ENCODE results near the gene PCGF2. TPM values are rescaled to one million over a fixed set of nuclear protein-coding genes. Genes with fewer than 3 reads are reported as not detected.

Gene PCGF2
- 3.6 TPM in 2 replicates for total RNA-seq

DNA sequence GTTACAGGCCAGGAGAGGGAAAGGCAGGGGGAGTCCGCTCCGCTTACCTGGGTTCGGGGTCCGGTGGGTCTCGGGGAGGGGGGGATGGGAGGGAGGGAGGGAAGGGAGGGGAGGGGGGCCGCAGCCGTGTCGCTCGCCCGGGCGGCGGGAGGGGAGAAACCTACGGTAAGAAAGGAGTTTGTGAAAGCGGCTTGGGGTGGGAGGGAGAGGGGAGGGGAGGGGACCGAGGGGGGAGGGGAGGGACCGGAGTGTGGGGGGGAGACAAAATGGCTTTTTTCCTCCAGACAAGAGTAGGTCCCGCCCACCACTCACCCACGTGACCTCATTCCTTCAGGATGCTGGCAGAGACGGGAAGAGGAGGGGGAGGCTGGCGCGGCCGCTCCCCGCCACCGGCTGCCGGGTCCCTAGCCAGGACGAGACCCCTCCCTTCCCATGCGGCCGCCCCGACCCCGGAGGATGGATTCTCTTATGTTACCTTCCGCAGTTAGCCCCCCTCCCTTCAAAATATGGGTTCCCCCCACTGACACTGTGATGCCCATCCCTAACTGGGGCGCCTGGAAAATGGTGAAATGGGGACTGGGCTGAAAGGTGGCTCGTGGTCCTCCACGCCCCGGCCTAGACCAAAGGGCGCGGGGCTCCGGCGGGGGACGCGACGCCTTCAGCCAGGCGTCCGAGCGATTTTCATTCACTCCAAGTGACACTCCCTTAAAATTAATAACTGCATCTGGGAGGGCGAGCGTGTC is at the start of gene PCGF2:
Gene PCGF2, minus strand, starts transcription at position 188 of the 743 bp plus-strand sequence. CDS start 7,934 bp downstream, outside the sequence.

DNA sequence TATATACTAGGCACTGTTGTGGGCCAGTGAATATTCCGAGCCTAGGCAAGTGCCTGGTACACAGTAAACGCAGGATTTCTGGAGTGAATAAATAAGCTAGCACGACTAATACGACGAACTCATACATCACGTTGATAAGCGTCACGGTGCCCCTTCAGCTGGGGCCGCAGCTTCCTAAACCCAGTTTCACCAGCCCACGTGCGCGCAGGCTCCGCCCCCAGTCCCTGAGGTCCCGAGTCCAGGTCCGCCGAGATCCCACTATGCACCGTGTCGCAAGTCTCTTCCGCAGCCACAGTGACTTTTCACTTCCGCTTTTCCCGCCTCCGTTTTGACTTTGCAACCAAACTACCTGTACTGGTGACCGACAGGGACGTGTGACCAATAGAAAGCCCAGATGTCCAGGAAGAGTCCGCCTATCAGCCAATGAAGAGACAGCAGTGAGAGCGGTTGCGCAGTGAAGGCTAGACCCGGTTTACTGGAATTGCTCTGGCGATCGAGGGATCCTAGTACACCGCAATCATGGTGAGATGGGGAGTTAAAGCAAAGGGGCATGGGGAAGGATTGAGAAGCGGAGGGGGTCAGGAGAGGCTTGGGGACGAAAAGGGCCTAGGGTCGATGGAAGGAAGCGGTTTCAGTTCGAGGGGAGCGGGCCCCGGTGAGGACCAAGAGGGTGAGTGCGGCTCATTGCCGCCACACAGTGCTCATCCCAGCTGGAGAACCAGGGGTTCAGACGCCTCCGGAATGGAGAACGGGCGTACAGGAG is 4.4 kb upstream of the PCGF2 start, which contains the start of gene PSMB3:
Gene PSMB3, plus strand, starts transcription at position 434 of the 763 bp plus-strand sequence. Its CDS starts 86 bp downstream, at position 520.

DNA sequence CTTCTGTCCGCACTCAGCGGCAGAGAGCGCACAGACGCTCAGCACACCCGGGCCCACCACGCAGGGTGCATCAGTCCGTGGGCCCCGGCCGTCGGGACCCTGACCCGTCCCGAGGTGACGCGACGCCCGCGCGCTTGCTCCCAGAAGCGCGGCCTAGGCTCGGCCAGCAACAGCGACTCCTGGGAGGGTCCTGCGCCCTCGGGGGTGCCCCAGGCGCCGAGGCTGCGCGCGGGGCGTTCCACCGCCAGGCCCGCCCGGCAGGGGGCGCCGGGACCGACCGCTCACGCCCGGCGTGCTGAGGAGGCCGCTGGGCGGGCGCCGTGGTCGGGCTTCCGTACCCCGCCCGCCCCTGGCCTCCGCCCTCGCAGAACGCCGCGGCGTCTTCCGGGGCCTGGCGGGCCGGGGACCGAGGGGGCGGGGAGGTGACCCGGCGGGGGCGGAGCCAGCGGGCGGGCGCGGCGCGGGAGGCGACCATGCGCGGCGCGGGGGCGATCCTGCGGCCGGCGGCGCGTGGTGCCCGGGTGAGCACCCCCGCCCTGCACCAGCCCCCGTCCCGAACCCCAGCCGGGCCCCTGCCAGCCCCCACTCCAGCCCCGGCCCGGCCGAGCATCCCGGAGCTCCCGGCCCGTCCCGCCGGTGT is 18.1 kb downstream of the PCGF2 start, which contains the start of gene CISD3:
Gene CISD3, plus strand, starts transcription at position 456 of the 640 bp plus-strand sequence. Its CDS starts 18 bp downstream, at position 474.

DNA sequence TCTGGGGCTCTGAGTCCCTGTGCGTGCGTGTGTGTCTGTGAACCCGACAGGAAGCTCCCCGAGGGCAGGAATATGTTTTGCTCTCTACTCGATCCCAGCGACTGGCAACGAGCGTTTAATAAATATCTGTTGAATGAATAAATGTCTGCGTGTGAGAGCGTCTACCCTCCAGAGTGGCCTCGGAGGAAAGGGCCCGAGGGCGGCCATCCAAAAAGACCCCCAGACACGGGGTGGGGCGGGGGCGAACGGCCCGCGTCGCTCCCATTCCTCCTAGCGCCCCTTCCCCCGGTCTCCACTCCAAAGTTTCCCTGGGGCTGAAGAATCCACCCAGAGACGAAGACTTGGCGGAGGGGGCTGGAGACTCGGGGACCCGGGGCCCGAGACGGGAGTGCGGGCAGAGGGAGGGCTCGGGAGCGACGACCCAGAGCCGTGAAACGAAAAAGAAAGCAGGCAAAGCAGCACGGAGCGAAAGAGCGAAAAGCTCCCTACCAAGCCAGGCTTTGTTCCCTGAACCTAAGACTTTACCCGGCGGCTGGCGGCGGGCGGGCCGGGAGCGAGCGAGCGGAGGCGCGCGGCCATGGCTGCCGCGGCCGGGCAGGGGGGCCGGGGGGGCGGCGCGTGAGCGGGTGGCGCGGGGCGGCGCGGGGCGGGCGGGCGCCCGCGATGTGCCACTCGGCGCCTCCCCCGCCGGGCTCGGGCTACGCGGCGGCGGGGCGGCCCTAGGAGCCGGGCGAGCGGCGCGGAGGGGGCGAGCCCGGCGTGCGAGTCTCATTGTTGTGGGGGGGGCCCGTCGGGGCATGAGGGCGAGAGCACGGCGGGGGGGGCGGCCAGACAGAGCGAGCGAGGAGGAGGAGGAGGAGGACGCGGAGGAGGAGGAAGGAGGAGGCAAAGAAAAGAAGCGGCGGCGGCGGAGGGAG is 43.3 kb downstream of the PCGF2 start, which contains the start of gene MLLT6:
Gene MLLT6, plus strand, starts transcription at position 668 of the 917 bp plus-strand sequence. CDS start 360 bp downstream, outside the sequence.

Other genes with a start within 250 kb of the PCGF2 start
- gene SRCIN1, start 142.4 kb downstream of the PCGF2 start, total RNA-seq = under 0.01 TPM in 1 of 2 replicates, not detected in the other
- 0.33 and 0.60 TPM in 2 replicates for gene EPOP, start 73.4 kb downstream of the PCGF2 start, total RNA-seq
- 20.0 and 20.5 TPM in 2 replicates for gene MLLT6, start 43.1 kb downstream of the PCGF2 start, total RNA-seq
- 2.0 and 2.9 TPM in 2 replicates for gene CISD3, start 18.0 kb downstream of the PCGF2 start, total RNA-seq
- gene PSMB3, start 4.4 kb upstream of the PCGF2 start, total RNA-seq = 298 and 351 TPM in 2 replicates
- 30.3 and 37.2 TPM in 2 replicates for gene PIP4K2B, start 51.2 kb upstream of the PCGF2 start, total RNA-seq
- 8.5 and 9.7 TPM in 2 replicates for gene CWC25, start 77.0 kb upstream of the PCGF2 start, total RNA-seq
- gene RPL23, start 105.4 kb upstream of the PCGF2 start, total RNA-seq = 2,234 and 2,254 TPM in 2 replicates
- gene LASP1, start 121.7 kb upstream of the PCGF2 start, total RNA-seq = 51.6 and 64.0 TPM in 2 replicates
- under 0.01 TPM in 1 of 2 replicates, not detected in the other for gene FBXO47, start 219.1 kb upstream of the PCGF2 start, total RNA-seq

Measured in dermis lymphatic vessel endothelial cell (primary cell).